Fibroblast of the aortic adventitia (primary cell): ENCODE results near the gene CHPF. TPM values are rescaled to one million over a fixed set of nuclear protein-coding genes. Genes with fewer than 3 reads are reported as not detected.

Source experiments
- DNase-seq: peaks from one replicate; pipeline ENCODE4 v3.0.0-alpha.2; 2010; ENCODE audit warnings: low read depth
- H3K4me3 ChIP-seq: 2 replicates; pipeline ENCODE4 v1.5.1; 2011; ENCODE audit warnings: low read depth, mild to moderate bottlenecking, control low read depth, low read length, moderate library complexity
- CTCF ChIP-seq: IDR thresholded peaks from 2 replicates; pipeline ENCODE4 v1.5.1; 2011; ENCODE audit warnings: mild to moderate bottlenecking, low read length, control low read depth, inconsistent platforms; ENCODE audit not compliant: insufficient read depth
- total RNA-seq: library from RNA; depleted of rRNA; stranded (reverse); fragments of >200 nt; gene quantifications from 2 replicates; pipeline ENCODE4 v1.2.3, GENCODE V29; 2012; ENCODE audit warnings: low replicate concordance

The CHPF gene
- total RNA-seq, 1 donor, result 62.4 TPM

GRCh38 chr2:219551441-219552381 is 8.1 kb upstream of the CHPF start:
- no peak for TF ChIP-seq CTCF
- peak; percentile 35 for DNase-seq
- peak overlapping the region; percentile 71 for H3K4me3 ChIP-seq

- no peak for TF ChIP-seq CTCF
- DNase-seq, result no peak
- H3K4me3 ChIP-seq, result no peak overlapping the region
Observed at GRCh38 chr2:219549619-219550018, 6.0 kb upstream of the CHPF start.

- TF ChIP-seq CTCF, result no peak
- H3K4me3 ChIP-seq, result no peak overlapping the region
- no peak for DNase-seq
Observed at GRCh38 chr2:219548990-219549389, 5.4 kb upstream of the CHPF start.

GRCh38 chr2:219547621-219548020 is 4.0 kb upstream of the CHPF start:
- DNase-seq, result no peak
- no peak for TF ChIP-seq CTCF
- no peak overlapping the region for H3K4me3 ChIP-seq

- no peak overlapping the region for H3K4me3 ChIP-seq
- DNase-seq, result no peak
- no peak for TF ChIP-seq CTCF
Observed at GRCh38 chr2:219545943-219546352, 2.3 kb upstream of the CHPF start.

GRCh38 chr2:219545295-219545942 is 1.8 kb upstream of the CHPF start:
- TF ChIP-seq CTCF, result no peak

More at GRCh38 chr2:219545295-219545942, 1.8 kb upstream of the CHPF start:
- no peak overlapping the region for H3K4me3 ChIP-seq
- no peak for DNase-seq
